Ishikawa (cell line): ENCODE measurements around the gene SCD5.

Experiments used
- CEBPB ChIP-seq: IDR thresholded peaks from 2 replicates; pipeline ENCODE4 v1.6.1; 2012
- CREB1 ChIP-seq: IDR thresholded peaks from 2 replicates; pipeline ENCODE4 v1.6.1; 2012; ENCODE audit warnings: low read depth
- EGR1 ChIP-seq: IDR thresholded peaks from 2 replicates; pipeline ENCODE4 v1.6.1; 2012
- EP300 ChIP-seq: IDR thresholded peaks from 2 replicates; pipeline ENCODE4 v1.6.1; 2012; ENCODE audit warnings: borderline replicate concordance
- FOXM1 ChIP-seq: IDR thresholded peaks from 2 replicates; pipeline ENCODE4 v1.6.1; 2012; ENCODE audit warnings: low read depth, borderline replicate concordance
- NFIC ChIP-seq: IDR thresholded peaks from 2 replicates; pipeline ENCODE4 v1.6.1; 2012
- RAD21 ChIP-seq: IDR thresholded peaks from 2 replicates; pipeline ENCODE4 v1.6.1; 2012; ENCODE audit warnings: low read depth
- TAF1 ChIP-seq: IDR thresholded peaks from 2 replicates; pipeline ENCODE4 v1.6.1; 2012; ENCODE audit warnings: low read depth, mild to moderate bottlenecking
- TCF12 ChIP-seq: IDR thresholded peaks from 2 replicates; pipeline ENCODE4 v1.6.1; 2012; ENCODE audit warnings: low read depth
- TEAD4 ChIP-seq: IDR thresholded peaks from 2 replicates; pipeline ENCODE4 v1.6.1; 2012
- YY1 ChIP-seq: IDR thresholded peaks from 2 replicates; pipeline ENCODE4 v1.6.1; 2012; ENCODE audit warnings: low read depth
- ZBTB7A ChIP-seq: IDR thresholded peaks from 2 replicates; pipeline ENCODE4 v1.6.1; 2012; ENCODE audit warnings: low read depth
- TF ChIP-seq, protein P1 (sequence below): IDR thresholded peaks from 2 replicates; pipeline ENCODE4 v1.6.1; 2012
- TF ChIP-seq, protein P2 (sequence below): IDR thresholded peaks from 2 replicates; pipeline ENCODE4 v1.6.1; 2012
- TF ChIP-seq, protein P3 (sequence below): IDR thresholded peaks from 2 replicates; pipeline ENCODE4 v1.6.1; 2012; ENCODE audit warnings: low read depth, mild to moderate bottlenecking

Gene SCD5

DNA sequence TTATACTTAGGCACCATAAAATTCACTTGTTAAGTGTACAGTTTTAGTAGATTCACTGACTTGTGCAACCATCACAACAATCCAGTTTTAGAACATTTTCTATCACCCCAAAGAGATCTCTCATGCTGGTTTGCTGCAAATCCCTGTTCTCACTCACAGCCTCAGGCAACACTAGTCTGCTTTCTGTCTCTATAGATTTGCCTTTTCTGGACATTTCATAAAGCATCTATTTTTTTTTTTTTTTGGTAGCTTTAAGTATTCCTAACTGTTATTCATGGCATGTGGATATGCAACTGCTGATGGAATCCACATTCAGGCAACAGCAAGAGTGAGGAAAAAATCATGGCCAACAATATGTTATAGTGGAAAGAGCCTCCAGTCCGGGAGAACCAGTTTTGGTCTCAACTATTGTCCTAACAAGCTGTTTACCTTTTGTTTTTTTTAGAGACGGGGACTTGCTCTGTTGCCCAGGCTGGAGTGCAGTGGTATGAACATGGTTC lies 209.8 kb downstream of the SCD5 start:
- no peak for TF ChIP-seq YY1
- TF ChIP-seq CEBPB: no peak
- no peak for TF ChIP-seq TEAD4
- TF ChIP-seq EP300: no peak
- TF ChIP-seq NFIC: no peak
- no peak for TF ChIP-seq RAD21
- no peak for TF ChIP-seq CREB1
- TF ChIP-seq FOXM1: no peak

DNA sequence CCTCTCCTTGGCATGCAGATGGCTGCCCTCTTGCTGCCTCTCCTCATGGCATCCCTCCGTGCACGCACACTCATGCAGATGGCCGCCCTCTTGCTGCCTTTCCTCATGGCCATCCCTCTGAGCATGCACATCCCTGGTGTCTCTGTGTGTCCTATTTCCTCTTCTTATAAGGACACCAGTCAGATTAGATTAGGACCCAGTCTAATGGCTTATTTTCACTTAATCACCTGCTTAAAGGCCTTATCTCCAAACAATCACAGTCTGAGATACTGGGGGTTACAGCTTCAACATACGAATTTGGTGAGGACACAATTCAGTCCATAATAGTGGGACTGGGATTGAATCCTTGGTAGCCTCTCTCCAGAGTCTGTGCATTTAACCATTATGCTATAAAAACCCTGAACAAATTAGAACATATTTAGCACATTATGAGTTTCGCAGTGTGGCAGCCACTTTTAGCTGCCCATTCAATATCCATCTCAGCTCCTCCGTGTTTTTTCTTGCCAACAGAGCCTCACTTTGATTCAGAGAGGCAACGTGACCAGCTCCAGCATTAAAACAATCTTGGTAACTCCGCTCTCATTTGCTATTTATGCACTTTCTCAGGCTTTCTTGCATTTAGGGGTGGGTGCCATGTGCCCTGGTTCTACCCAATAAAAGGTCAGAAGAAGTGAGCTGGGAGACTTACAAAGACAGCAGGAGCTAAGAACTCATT lies 210.6 kb downstream of the SCD5 start:
- TF ChIP-seq, protein P1, sequence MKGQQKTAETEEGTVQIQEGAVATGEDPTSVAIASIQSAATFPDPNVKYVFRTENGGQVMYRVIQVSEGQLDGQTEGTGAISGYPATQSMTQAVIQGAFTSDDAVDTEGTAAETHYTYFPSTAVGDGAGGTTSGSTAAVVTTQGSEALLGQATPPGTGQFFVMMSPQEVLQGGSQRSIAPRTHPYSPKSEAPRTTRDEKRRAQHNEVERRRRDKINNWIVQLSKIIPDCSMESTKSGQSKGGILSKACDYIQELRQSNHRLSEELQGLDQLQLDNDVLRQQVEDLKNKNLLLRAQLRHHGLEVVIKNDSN: no peak
- TF ChIP-seq, protein P2, sequence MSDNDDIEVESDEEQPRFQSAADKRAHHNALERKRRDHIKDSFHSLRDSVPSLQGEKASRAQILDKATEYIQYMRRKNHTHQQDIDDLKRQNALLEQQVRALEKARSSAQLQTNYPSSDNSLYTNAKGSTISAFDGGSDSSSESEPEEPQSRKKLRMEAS: no peak
- TF ChIP-seq RAD21: no peak
- TF ChIP-seq EP300: no peak
- TF ChIP-seq TCF12: no peak
- no peak for TF ChIP-seq ZBTB7A

DNA sequence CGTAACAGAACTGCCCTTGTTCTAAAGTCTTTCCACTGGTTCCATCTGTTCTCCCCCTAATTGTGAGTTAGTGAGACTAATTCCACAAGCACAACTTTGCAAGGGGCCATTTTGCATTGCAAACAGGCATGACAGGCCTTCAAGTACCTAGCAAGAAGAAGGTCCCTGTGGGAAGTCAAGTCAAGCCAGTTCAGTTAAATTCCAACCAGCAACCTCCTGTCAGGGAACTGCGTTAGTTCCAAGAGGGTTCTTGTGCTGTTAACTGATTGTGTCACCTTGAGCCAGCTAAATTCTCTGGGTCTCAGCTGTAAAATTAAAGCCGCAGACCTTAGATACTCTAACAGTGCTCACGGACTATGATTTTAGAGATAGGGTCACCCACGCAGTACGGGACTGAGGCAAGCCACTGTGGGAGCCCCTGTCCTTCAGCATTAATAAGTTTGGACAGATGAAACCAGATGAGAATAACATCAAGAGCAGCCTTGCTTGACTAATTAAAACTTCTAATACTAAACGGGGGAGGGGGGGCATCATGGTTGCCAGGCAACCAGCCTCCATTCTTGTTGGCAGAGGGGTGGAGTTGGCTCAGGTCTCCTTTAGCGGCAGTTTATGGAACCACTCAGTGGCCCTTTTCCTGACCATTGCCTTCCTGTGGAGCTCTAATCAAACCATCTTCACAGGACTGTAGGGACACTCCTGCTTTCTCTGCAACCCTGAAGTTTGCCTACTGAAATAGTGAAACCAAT lies 212.7 kb downstream of the SCD5 start:
- TF ChIP-seq, protein P1: no peak
- TF ChIP-seq, protein P2: no peak
- TF ChIP-seq, protein P3, sequence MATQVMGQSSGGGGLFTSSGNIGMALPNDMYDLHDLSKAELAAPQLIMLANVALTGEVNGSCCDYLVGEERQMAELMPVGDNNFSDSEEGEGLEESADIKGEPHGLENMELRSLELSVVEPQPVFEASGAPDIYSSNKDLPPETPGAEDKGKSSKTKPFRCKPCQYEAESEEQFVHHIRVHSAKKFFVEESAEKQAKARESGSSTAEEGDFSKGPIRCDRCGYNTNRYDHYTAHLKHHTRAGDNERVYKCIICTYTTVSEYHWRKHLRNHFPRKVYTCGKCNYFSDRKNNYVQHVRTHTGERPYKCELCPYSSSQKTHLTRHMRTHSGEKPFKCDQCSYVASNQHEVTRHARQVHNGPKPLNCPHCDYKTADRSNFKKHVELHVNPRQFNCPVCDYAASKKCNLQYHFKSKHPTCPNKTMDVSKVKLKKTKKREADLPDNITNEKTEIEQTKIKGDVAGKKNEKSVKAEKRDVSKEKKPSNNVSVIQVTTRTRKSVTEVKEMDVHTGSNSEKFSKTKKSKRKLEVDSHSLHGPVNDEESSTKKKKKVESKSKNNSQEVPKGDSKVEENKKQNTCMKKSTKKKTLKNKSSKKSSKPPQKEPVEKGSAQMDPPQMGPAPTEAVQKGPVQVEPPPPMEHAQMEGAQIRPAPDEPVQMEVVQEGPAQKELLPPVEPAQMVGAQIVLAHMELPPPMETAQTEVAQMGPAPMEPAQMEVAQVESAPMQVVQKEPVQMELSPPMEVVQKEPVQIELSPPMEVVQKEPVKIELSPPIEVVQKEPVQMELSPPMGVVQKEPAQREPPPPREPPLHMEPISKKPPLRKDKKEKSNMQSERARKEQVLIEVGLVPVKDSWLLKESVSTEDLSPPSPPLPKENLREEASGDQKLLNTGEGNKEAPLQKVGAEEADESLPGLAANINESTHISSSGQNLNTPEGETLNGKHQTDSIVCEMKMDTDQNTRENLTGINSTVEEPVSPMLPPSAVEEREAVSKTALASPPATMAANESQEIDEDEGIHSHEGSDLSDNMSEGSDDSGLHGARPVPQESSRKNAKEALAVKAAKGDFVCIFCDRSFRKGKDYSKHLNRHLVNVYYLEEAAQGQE: no peak
- TF ChIP-seq EP300 (no peak), RAD21 (no peak), TEAD4 (no peak), YY1 (no peak), TCF12 (no peak), NFIC (no peak), FOXM1 (no peak), CREB1 (no peak), TAF1 (no peak)

DNA sequence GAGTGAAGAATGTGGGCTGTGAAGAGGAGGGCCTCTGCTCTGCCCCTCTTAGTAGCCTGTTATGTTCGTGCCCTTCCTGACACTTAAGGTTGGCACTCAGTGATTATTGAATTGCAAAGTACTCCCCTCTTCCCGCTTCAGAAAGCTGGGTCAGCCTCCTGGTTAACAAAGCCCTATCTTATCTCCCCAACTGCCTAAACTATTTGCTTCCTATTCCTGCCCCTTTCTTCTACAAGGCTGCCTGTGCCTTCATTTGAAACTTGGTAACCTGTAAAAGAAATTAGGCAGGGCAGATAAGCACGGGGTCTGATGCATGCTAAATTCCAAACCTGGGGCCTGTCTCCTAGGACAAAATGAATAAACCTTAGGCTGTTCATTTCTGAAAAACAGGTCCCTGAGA lies 213.7 kb downstream of the SCD5 start:
- TF ChIP-seq TEAD4: no peak
- TF ChIP-seq ZBTB7A: no peak
- TF ChIP-seq FOXM1: no peak
- no peak for TF ChIP-seq CEBPB
- no peak for TF ChIP-seq CREB1
- TF ChIP-seq TCF12: no peak
- TF ChIP-seq, protein P1: no peak
- TF ChIP-seq, protein P2: no peak
- no peak for TF ChIP-seq YY1

DNA sequence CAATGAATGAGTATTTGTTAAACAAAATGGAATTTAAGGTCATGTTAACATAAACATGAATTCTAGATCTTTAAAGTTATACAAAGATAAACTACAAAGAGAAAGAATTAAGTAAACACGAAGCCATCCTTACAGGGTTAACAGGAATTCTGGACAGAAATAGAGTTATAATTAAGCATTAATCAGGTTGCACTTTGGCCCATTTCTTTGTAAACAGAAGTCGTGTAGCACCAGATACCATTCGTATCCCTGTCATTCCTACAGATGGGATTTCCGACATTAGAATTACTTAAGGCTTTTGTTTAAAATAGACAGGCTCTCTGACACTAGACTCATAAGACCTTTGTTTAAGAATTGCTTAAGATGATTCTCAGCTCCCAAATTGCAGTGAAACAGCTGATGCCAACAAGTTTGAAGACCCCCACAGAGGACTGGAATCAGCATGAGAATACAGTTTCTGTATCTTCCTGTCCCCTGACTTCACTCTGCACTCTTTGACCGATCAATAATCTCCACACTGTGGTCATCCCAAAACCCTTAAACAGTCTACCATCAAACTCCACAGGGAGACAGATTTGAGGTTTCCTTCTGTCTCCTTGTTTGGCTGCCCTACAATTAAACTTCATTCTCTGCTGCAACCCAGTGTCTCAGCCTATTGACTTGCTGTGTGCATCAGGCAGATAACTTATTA lies 214.6 kb downstream of the SCD5 start:
- TF ChIP-seq TCF12 (no peak), RAD21 (no peak), EP300 (no peak), TAF1 (no peak), YY1 (no peak), FOXM1 (no peak), EGR1 (no peak), TEAD4 (no peak), ZBTB7A (no peak), CREB1 (no peak), NFIC (no peak), CEBPB (no peak)
- TF ChIP-seq, protein P1: no peak
- TF ChIP-seq, protein P3: no peak
- TF ChIP-seq, protein P2: no peak
